Astrocyte of the cerebellum (primary cell): Measurements from ENCODE around the gene TPSG1.

Experiments used
- DNase-seq: peaks from one replicate; pipeline ENCODE4 v3.0.0-alpha.2; 2011; ENCODE audit warnings: low read depth
- H3K4me3 ChIP-seq: 2 replicates; pipeline ENCODE4 v1.5.1; 2011; ENCODE audit warnings: mild to moderate bottlenecking, low read depth, low read length, moderate library complexity
- in situ Hi-C: cut with HindIII; loops from 2 replicates; pipeline ENCODE4 v1.10.0; 2017; ENCODE audit warnings: low sequenced_read_pairs
- TF ChIP-seq, protein P1 (sequence below): IDR thresholded peaks from 2 replicates; pipeline ENCODE4 v1.5.1; 2012; ENCODE audit warnings: low read length, low read depth, moderate library complexity, mild to moderate bottlenecking; ENCODE audit errors: missing control alignments

The TPSG1 gene

DNA sequence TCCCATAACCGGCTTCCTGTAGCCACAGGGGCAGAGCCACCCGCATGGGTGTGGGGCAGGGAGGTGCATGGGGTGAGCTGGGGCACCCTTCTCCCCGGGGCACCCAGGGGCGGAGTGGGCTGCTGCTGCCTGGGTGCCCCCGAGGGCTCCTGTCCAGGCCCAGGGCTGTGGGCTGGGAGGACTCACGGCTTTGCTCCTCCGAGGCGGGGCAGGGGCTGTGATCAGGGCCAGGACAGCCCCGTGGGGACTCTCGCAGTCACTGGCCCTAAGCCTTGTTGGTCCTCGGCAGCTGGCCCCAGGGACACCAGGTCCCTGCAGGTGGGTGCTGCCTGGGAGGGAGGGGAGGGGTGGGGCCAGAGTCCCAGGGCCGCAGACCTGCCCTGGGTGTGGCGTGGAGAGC lies 52.4 kb downstream of the TPSG1 start:
- in situ Hi-C loops = no loop called here
- TF ChIP-seq, protein P1, sequence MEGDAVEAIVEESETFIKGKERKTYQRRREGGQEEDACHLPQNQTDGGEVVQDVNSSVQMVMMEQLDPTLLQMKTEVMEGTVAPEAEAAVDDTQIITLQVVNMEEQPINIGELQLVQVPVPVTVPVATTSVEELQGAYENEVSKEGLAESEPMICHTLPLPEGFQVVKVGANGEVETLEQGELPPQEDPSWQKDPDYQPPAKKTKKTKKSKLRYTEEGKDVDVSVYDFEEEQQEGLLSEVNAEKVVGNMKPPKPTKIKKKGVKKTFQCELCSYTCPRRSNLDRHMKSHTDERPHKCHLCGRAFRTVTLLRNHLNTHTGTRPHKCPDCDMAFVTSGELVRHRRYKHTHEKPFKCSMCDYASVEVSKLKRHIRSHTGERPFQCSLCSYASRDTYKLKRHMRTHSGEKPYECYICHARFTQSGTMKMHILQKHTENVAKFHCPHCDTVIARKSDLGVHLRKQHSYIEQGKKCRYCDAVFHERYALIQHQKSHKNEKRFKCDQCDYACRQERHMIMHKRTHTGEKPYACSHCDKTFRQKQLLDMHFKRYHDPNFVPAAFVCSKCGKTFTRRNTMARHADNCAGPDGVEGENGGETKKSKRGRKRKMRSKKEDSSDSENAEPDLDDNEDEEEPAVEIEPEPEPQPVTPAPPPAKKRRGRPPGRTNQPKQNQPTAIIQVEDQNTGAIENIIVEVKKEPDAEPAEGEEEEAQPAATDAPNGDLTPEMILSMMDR = no peak
- DNase-seq = no peak
- no peak overlapping the region for H3K4me3 ChIP-seq

DNA sequence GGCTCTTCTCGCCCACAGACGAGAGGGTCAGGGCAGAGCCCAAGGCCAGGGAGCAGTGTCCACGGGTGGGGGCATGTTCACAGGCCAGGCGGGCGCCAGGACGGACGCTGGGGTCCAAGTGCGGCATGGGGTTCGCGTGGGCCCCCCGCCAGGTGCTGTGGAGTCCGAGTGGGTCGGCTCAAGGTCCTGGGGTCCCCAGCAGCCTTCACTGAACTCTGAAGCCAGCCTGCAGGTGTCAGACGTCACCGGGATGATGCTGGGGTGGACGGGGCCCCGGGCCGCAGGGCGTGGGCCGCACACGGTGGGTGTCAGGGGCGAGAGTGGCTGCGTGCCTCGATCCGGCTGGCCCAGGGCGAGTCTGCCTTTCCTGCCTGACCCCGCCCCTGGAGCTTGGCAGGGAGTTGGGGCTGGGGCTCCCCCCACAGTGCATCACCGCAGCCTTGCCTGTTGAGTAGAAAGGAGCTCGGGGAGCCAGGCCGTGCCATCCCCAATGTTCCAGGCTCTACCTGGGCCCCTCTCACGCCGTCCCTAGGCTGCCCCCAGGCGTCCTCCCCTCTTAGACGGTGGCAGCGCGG lies 53.1 kb downstream of the TPSG1 start:
- DNase-seq = no peak
- in situ Hi-C loops = no loop called here
- TF ChIP-seq, protein P1 = no peak

More for the DNA sequence above, 53.1 kb downstream of the TPSG1 start:
- H3K4me3 ChIP-seq = no peak overlapping the region
